GM19238 (cell line): ENCODE measurements around the gene SMARCAD1.
"Not testable (repeated sequence)": the region's sequence is repeated elsewhere in the genome, so short reads cannot be mapped to it uniquely, and the experiment has no call there.

ENCODE experiments used
- DNase-seq: peaks from one replicate; pipeline ENCODE4 v3.0.0; 2011; ENCODE audit warnings: low spot score; ENCODE audit not compliant: insufficient read length

Gene SMARCAD1

DNA sequence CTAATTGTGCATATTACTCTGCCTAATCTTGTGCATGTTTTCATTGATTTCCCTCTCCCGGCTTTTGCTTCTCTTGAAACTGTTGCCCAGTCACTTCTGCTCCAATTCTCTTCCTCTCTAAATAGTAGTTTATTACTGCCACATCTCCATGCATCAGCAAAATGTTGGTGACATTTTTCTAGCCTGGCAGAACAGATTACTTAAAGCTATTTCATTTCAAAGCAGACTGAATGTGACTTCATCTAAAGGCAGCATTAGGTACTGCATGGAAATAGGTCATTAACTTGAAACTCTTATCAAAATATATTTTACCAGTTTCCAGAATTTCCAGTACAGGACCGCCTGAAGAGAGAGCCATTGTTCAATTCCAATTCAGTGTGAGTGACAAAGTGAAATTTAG lies 82.6 kb downstream of the SMARCAD1 start:
- no peak for DNase-seq

GRCh38 chr4:94293981-94294380 lies 86.3 kb downstream of the SMARCAD1 start:
- DNase-seq = not testable (repeated sequence)

DNA sequence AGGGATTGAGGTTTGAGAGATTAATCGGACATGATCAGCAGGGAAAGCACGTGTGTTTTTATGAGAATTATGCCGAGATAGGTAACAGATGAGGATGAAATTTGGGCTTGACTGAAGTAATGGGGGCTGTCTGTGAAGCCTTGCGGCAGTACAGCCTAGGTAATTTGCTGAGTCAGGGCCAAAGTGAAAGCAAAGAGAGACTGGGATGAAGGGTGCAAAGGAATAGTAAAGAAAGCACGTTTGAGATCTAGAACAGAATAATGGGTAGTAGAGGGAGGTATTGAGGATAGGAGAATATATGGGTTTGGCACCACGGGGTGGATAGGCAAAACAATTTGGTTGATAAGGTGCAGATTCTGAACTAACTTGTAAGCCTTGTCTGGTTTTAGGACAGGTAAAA lies 87.8 kb downstream of the SMARCAD1 start:
- DNase-seq = not testable (repeated sequence)

DNA sequence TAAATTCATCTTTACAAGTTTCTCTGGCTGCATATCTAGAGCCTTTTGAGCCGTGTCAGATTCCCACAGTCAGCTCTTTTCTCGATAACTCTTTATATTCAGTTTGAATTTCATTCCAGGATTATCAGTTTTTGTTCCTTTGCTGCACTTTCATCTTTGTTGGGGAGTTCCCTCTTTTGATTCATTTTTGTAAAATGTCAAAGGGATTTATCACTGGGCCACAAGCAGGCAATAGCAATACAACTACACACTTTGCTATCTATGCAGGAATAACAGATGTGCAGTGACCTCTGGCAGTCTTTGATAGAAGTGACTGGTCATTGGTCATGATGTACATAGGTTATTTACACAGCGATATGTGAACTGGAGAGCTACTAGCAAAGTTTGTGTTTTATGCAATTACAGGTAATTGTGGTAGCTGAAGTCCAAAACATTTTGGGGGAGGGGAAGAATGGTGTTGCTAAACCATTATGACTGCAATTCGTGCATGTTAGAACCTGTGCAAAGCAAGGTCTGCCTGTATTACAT lies 91.1 kb downstream of the SMARCAD1 start:
- no peak for DNase-seq

- DNase-seq = no peak
These were observed 94.5 kb downstream of the SMARCAD1 start for GRCh38 chr4:94302191-94302590.

DNA sequence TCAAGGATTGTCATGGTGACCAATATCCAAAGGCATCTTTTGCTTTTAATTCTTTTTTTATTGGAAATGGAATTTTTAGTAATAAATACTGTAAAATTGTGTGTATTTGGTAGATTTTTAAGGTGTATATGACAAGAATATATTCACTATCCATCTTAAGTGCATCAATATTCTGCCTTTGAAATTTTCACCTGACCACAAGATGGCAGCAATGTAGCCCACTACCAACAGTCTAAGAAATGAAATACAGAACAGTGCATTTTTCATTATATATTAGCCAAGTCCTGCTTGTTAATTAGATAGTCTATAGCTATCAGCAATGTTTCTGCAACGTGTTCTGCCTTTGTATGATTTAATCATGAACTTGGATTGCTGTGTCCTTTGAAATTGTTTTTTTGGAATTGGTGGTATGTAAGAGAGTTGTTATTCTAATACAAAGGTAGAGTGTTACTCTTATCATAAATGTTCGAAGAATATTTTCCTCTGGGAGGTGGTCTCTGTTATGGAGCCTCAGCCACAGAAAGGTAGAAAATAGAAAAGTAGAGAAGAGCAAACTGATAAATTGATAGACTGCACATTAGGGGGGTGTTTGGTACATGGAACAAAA lies 96.8 kb downstream of the SMARCAD1 start:
- DNase-seq = no peak

- no peak for DNase-seq
These were observed 98.0 kb downstream of the SMARCAD1 start for GRCh38 chr4:94305466-94306225.

DNA sequence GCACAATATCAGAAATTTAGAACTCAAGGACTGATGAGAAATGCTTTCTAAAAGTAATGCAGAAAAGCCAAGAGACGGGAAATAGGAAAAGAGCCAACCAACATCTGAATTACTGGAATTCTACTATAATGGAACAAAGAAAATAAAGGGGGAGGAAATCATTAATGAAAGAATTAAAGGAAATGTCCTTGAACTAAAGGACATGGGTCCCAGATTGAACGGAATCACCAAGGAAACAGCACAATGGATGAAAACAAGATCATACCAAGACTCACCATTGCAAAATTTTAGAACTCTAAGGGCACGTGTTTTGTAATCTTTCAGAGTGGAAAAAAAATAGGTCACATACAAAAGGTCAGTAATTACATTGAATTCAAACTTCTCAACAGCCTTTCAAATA lies 99.0 kb downstream of the SMARCAD1 start:
- DNase-seq = no peak

DNA sequence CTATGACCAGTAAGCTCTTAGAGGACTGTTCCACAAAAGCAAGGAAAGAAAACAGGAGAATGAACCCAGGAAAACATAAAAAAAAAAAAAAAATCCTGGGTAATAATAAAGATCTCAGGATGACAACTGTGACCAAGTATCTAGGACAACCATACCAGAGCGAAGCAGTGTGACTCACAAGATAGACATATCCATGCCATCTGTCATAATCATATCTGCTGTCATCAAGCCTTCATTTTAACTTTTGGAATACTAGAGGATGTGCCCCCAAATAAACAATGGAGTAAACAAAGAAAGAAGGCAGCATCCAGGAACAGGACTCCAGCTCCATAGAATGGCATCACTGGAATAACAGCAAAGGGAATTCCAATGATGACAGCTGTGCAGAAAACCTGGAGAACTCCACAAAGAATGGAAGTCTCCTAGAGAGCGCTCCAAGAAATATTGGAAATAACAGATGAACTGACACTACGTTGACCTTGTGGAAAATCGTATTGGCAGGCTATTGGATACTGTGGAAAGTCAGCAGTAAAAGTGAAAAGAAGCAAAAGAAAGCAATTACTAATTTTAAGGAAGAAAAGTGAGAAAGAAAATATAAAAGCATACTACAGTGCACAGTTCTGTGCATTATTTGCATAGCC lies 99.7 kb downstream of the SMARCAD1 start:
- no peak for DNase-seq

DNA sequence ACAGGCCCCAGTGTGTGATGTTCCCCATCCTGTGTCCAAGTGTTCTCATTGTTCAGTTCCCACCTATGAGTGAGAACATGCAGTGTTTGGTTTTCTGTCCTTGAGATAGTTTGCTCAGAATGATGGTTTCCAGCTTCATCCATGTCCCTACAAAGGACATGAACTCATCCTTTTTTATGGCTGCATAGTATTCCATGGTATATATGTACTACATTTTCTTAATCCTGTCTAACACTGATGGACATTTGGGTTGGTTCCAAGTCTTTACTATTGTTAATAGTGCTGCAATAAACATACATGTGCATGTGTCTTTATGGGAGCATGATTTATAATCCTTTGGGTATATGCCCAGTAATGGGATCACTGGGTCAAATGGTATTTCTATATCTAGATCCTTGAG lies 112.3 kb downstream of the SMARCAD1 start:
- DNase-seq = not testable (repeated sequence)

DNA sequence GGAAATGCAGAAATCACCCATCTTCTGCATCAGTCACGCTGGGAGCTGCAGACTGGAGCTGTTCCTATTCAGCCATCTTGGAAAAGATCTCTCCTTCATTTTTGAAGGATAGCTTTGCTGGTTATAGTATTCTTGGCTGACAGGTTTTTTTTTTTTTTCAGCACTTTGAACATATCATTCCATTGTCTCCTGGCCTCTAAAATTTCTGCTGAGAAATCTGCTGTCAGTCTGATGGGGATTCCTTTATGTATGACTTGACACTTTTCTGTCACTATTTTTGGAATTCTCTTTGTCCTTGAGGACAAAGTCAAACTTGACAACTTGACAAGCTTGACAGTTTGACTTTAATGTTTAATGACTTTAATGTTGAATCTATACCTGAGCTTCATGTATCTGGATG lies 118.2 kb downstream of the SMARCAD1 start:
- no peak for DNase-seq

GRCh38 chr4:94329933-94330332 lies 122.3 kb downstream of the SMARCAD1 start:
- DNase-seq = no peak

GRCh38 chr4:94332983-94333590 lies 125.4 kb downstream of the SMARCAD1 start:
- DNase-seq = no peak

GRCh38 chr4:94333866-94334265 lies 126.2 kb downstream of the SMARCAD1 start:
- DNase-seq = no peak

DNA sequence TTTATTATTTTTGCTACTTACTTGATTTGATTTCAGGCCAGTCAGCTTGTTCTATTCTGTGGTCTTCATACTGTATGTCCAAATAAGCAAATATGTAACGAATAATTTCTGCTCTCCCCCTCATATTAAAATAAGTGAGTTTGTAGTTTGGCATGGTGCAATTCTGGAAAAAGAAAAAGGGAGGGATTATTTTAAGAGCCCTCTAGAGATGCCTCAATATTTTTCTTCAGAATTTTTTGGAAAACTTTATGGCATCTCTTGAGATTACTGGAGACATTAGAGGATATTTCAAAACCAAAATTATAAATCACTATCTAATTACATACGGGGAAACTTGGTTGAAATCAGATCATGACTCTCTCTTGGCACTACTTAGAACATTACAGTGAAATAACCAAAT lies 126.8 kb downstream of the SMARCAD1 start:
- no peak for DNase-seq

- DNase-seq = no peak
These were observed 127.3 kb downstream of the SMARCAD1 start for GRCh38 chr4:94334962-94335361.

- no peak for DNase-seq
These were observed 128.6 kb downstream of the SMARCAD1 start for GRCh38 chr4:94336303-94336702.

GRCh38 chr4:94336791-94337190 lies 129.1 kb downstream of the SMARCAD1 start:
- DNase-seq = not testable (repeated sequence)

- DNase-seq = no peak
These were observed 131.2 kb downstream of the SMARCAD1 start for GRCh38 chr4:94338681-94339351.

- DNase-seq = no peak
These were observed 132.1 kb downstream of the SMARCAD1 start for GRCh38 chr4:94339779-94340178.
